ENCODE data around the gene NT5DC1.

DNA sequence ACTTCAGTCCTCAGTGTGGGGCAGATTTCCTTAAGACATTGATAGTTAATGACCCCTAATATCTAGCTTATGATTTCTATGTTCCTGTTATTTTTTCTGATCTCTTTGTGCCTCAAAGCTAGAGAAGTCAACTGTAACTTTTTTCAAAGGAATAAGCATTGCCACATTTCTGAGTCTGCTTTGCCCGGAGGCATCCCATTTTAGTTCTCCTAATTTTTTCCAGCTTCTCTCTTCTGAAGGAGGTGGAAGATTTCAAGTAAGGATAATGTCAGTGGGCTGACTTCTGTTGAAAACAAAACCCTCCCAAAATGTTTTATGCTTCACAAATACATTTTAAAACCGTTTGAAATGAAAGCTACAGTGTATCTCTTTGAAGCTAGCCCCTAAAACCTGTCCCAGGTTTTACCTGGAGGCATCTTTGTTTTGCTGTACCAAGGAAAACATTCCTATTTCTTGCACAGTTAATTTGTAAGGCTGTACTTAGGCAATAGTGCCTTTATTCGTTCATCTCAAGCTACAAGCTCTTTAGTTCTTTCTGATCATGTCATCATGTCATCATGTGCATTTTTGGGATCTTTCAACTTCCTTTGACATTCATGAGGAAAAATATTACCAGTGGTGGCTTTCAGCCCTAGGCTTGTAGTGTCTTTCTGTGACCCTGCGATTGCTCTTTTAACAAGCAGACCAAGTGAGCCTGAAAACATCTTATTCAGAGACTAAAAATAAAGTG lies 107.6 kb downstream of the NT5DC1 start:
- no peak for TF ChIP-seq CTCF (conservative IDR thresholded peaks at IDR 0.05 in 1 of 2, IDR thresholded peaks at IDR 0.05 in 1 of 2; ENCODE audit: extremely low read depth in 1 of 2, insufficient read depth in 1 of 2, low read depth in 1 of 2, low read length in 2 of 2)
- TF ChIP-seq EZH2 (IDR thresholded peaks at IDR 0.05; ENCODE audit: borderline replicate concordance, low read length), result no peak

Data from mammary epithelial cell (primary cell).